H1 (cell line): ENCODE results near the gene ACTR2. TPM values are rescaled to one million over a fixed set of nuclear protein-coding genes. Genes with fewer than 3 reads are reported as not detected.

Source experiments
- CTCF ChIA-PET: fragments of 300-600 bp; sonication (Branson Sonifier 250); formaldehyde crosslinking; loops from one replicate; lab custom pipeline; 2021; ENCODE audit not compliant: partially characterized antibody; lab: Charles Lee
- POLR2A ChIA-PET: fragments of 300-600 bp; sonication (Branson Sonifier 250); formaldehyde crosslinking; loops from one replicate; lab custom pipeline; 2021; ENCODE audit warnings: inconsistent platforms; ENCODE audit not compliant: partially characterized antibody; lab: Charles Lee
- DNase-seq, 2 experiments: peaks; one replicate each; pipeline versions ENCODE4 v3.0.0 to v3.0.0-alpha.2; 2010 to 2022; ENCODE audit warnings: low spot score in 2 of 2, low read depth in 1 of 2, mixed read lengths in 1 of 2
- FAIRE-seq: peaks from 2 replicates; lab custom pipeline; 2011; peaks lifted over from hg19 to GRCh38; lab: Jason Lieb, UNC
- H2AFZ ChIP-seq: 2 replicates; pipeline ENCODE4 v1.8.1; 2012; ENCODE audit warnings: low read length, inconsistent platforms
- H2AK5ac ChIP-seq: 2 replicates; pipeline ENCODE4 v1.6.1; 2013; ENCODE audit warnings: low read depth, low read length
- H2BK120ac ChIP-seq: replicated peaks from 2 replicates; pipeline ENCODE3; 2013; ENCODE audit warnings: low read depth, low read length, inconsistent platforms
- H2BK12ac ChIP-seq: 2 replicates; pipeline ENCODE4 v1.6.1; 2013; ENCODE audit warnings: low read depth, low read length
- H2BK15ac ChIP-seq: 2 replicates; pipeline ENCODE4 v1.6.1; 2013; ENCODE audit warnings: low read length
- H2BK20ac ChIP-seq: 2 replicates; pipeline ENCODE4 v1.6.1; 2013; ENCODE audit warnings: low read length
- H2BK5ac ChIP-seq: 2 replicates; pipeline ENCODE4 v1.6.1; 2013; ENCODE audit warnings: low read depth, low read length
- H3K14ac ChIP-seq: 2 replicates; pipeline ENCODE4 v1.6.1; 2013; ENCODE audit warnings: inconsistent platforms; ENCODE audit not compliant: insufficient read length
- H3K18ac ChIP-seq: 2 replicates; pipeline ENCODE4 v1.6.1; 2013; ENCODE audit warnings: low read length; ENCODE audit errors: extremely low read depth
- H3K23ac ChIP-seq: 2 replicates; pipeline ENCODE4 v1.6.1; 2013; ENCODE audit warnings: inconsistent platforms; ENCODE audit not compliant: insufficient read length
- H3K23me2 ChIP-seq: 2 replicates; pipeline ENCODE4 v1.6.1; 2013; ENCODE audit warnings: low read depth, low read length
- H3K27ac ChIP-seq: 2 replicates; pipeline ENCODE4 v1.6.1; 2011; ENCODE audit warnings: low read depth, low read length, inconsistent platforms
- H3K27me3 ChIP-seq, 4 experiments: replicated peaks in 1 of 4; 1 replicate in 1 of 4; 2 replicates in 3 of 4; pipeline versions ENCODE4 v1.6.1 to v1.8.1; 2011 to 2013; ENCODE audit warnings: low read length in 3 of 4, mild to moderate bottlenecking in 3 of 4, inconsistent platforms in 2 of 4, mixed read lengths in 2 of 4, moderate library complexity in 1 of 4; ENCODE audit not compliant: control insufficient read depth in 3 of 4, insufficient read depth in 3 of 4; ENCODE audit errors: extremely low read depth in 1 of 4
- H3K36me3 ChIP-seq, 4 experiments: 2 replicates each; pipeline versions ENCODE4 v1.6.1 to v1.8.1; 2011 to 2013; ENCODE audit warnings: mild to moderate bottlenecking in 4 of 4, low read length in 3 of 4, moderate library complexity in 2 of 4, control low read depth in 1 of 4, inconsistent platforms in 1 of 4; ENCODE audit not compliant: insufficient read depth in 4 of 4, control insufficient read depth in 2 of 4
- H3K4ac ChIP-seq: replicated peaks from 2 replicates; pipeline ENCODE3; 2013; ENCODE audit warnings: low read length, low read depth, mixed read lengths, inconsistent platforms; ENCODE audit not compliant: insufficient read length
- H3K4me1 ChIP-seq, 4 experiments: replicated peaks in 1 of 4; 1 replicate in 1 of 4; 2 replicates in 3 of 4; pipeline versions ENCODE4 v1.6.1 to v1.8.1; 2011 to 2013; ENCODE audit warnings: low read length in 3 of 4, inconsistent platforms in 2 of 4, mixed read lengths in 1 of 4; ENCODE audit not compliant: insufficient read depth in 4 of 4, control insufficient read depth in 3 of 4
- H3K4me2 ChIP-seq, 2 experiments: 2 replicates each; pipeline versions ENCODE4 v1.6.1 to v1.8.1; 2011 to 2013; ENCODE audit warnings: low read depth in 2 of 2, low read length in 2 of 2, control low read depth in 1 of 2, inconsistent platforms in 1 of 2, mild to moderate bottlenecking in 1 of 2; ENCODE audit not compliant: insufficient read depth in 1 of 2
- H3K4me3 ChIP-seq, 4 experiments: fragments of 200-600, 300-600 bp in 1 of 4; sonication (generic), shearing (Covaris generic), sonication (Bioruptor Twin) in 1 of 4; 2 replicates each; pipeline versions ENCODE4 v1.5.1 to v1.8.1; 2011 to 2016; ENCODE audit warnings: low read length in 4 of 4, low read depth in 3 of 4, control low read depth in 2 of 4, inconsistent platforms in 2 of 4, mild to moderate bottlenecking in 2 of 4, mixed read lengths in 1 of 4, moderate library complexity in 1 of 4; ENCODE audit not compliant: insufficient read depth in 2 of 4; ENCODE audit errors: extremely low read depth in 1 of 4
- H3K56ac ChIP-seq: replicated peaks from 2 replicates; pipeline ENCODE3; 2013; ENCODE audit warnings: low read depth, mild to moderate bottlenecking, mixed read lengths, low read length, inconsistent platforms; ENCODE audit not compliant: insufficient read length
- H3K79me1 ChIP-seq: 2 replicates; pipeline ENCODE4 v1.6.1; 2013; ENCODE audit warnings: low read depth, low read length, control low read depth
- H3K79me2 ChIP-seq, 2 experiments: 2 replicates each; pipeline versions ENCODE4 v1.6.1 to v1.8.1; 2012 to 2013; ENCODE audit warnings: low read length in 2 of 2, mild to moderate bottlenecking in 2 of 2, inconsistent platforms in 1 of 2; ENCODE audit not compliant: insufficient read depth in 2 of 2, control insufficient read depth in 1 of 2
- H3K9ac ChIP-seq, 4 experiments: replicated peaks in 1 of 4; 1 replicate in 1 of 4; 2 replicates in 3 of 4; pipeline versions ENCODE4 v1.6.1 to v1.8.1; 2011 to 2013; ENCODE audit warnings: low read depth in 3 of 4, low read length in 3 of 4, control low read depth in 2 of 4, mild to moderate bottlenecking in 2 of 4, moderate library complexity in 2 of 4, inconsistent platforms in 1 of 4; ENCODE audit errors: extremely low read depth in 1 of 4
- H3K9me3 ChIP-seq, 2 experiments: 2 replicates each; pipeline versions ENCODE4 v1.6.1 to v1.8.1; 2012 to 2013; ENCODE audit warnings: mild to moderate bottlenecking in 2 of 2, moderate library complexity in 2 of 2, control low read depth in 1 of 2, inconsistent platforms in 1 of 2, low read depth in 1 of 2, low read length in 1 of 2, mixed read lengths in 1 of 2; ENCODE audit not compliant: insufficient read depth in 2 of 2
- H4K20me1 ChIP-seq, 2 experiments: replicated peaks in 1 of 2; 2 replicates each; pipeline versions ENCODE3 to v1.8.1; 2011 to 2013; ENCODE audit warnings: inconsistent platforms in 2 of 2, low read length in 2 of 2, mild to moderate bottlenecking in 1 of 2; ENCODE audit not compliant: insufficient read depth in 2 of 2, control insufficient read depth in 1 of 2
- H4K5ac ChIP-seq: 2 replicates; pipeline ENCODE4 v1.6.1; 2013; ENCODE audit warnings: low read length, low read depth, mixed read lengths, inconsistent platforms; ENCODE audit not compliant: insufficient read length
- H4K8ac ChIP-seq: 2 replicates; pipeline ENCODE4 v1.8.0; 2013; ENCODE audit warnings: mild to moderate bottlenecking, moderate library complexity, low read length, inconsistent platforms; ENCODE audit not compliant: insufficient read depth; ENCODE audit errors: extremely low read depth
- H4K91ac ChIP-seq: replicated peaks from 2 replicates; pipeline ENCODE3; 2013; ENCODE audit warnings: low read length, mixed read lengths, inconsistent platforms; ENCODE audit not compliant: insufficient read length
- CBX5 ChIP-seq: fragments of 300-800, 300-1000 bp; sonication (generic); IDR thresholded peaks from 2 replicates; pipeline ENCODE4 v1.7.1; 2016; ENCODE audit warnings: antibody characterized with exemption, low read length, low read depth
- CHD1 ChIP-seq: IDR thresholded peaks from 2 replicates; pipeline ENCODE4 v1.6.1; 2012; ENCODE audit warnings: low read depth, low read length, improper control_type of control experiment
- EZH2 ChIP-seq: fragments of 200-600 bp; sonication (generic); IDR thresholded peaks from 2 replicates; pipeline ENCODE4 v1.7.1; 2012; ENCODE audit warnings: low read depth, mild to moderate bottlenecking, moderate library complexity, low read length, inconsistent platforms; ENCODE audit not compliant: severe bottlenecking
- FOSL1 ChIP-seq: IDR thresholded peaks from 2 replicates; pipeline ENCODE4 v1.6.1; 2011; ENCODE audit warnings: mild to moderate bottlenecking, low read depth, low read length, moderate library complexity; ENCODE audit not compliant: insufficient read depth
- GABPA ChIP-seq: IDR thresholded peaks from 2 replicates; pipeline ENCODE4 v1.6.1; 2011; ENCODE audit warnings: mild to moderate bottlenecking, low read length, moderate library complexity, borderline replicate concordance; ENCODE audit not compliant: insufficient read depth
- HDAC6 ChIP-seq: IDR thresholded peaks from one replicate; pipeline ENCODE4 v1.7.1; 2012; ENCODE audit warnings: low read depth, mild to moderate bottlenecking, inconsistent platforms, low read length, moderate library complexity
- KDM4A ChIP-seq: IDR thresholded peaks from one replicate; pipeline ENCODE4 v1.7.1; 2012; ENCODE audit warnings: low read depth, mild to moderate bottlenecking, moderate library complexity, low read length, inconsistent platforms; ENCODE audit not compliant: severe bottlenecking
- MAX ChIP-seq: IDR thresholded peaks from 2 replicates; pipeline ENCODE4 v1.6.1; 2012; ENCODE audit warnings: inconsistent platforms
- NRF1 ChIP-seq: IDR thresholded peaks from 2 replicates; pipeline ENCODE4 v1.6.1; 2011; ENCODE audit warnings: mild to moderate bottlenecking, low read depth, low read length, improper control_type of control experiment
- PHF8 ChIP-seq: fragments of 200-600 bp; sonication (generic); conservative IDR thresholded peaks from 2 replicates; pipeline ENCODE4 v1.7.1; 2012; ENCODE audit warnings: low read depth, mild to moderate bottlenecking, inconsistent platforms, low read length, moderate library complexity
- SIX5 ChIP-seq: IDR thresholded peaks from 2 replicates; pipeline ENCODE4 v1.6.1; 2011; ENCODE audit warnings: mild to moderate bottlenecking, low read depth, low read length
- SP1 ChIP-seq: IDR thresholded peaks from 2 replicates; pipeline ENCODE4 v1.6.1; 2011; ENCODE audit warnings: low read depth, low read length
- TAF7 ChIP-seq: optimal IDR thresholded peaks from 2 replicates; pipeline ENCODE3; 2011; ENCODE audit warnings: low read depth, mild to moderate bottlenecking, inconsistent platforms, low read length, moderate library complexity, borderline replicate concordance
- TBP ChIP-seq: IDR thresholded peaks from 2 replicates; pipeline ENCODE4 v1.6.1; 2011; ENCODE audit warnings: low read depth, low read length, improper control_type of control experiment
- TCF12 ChIP-seq: IDR thresholded peaks from 2 replicates; pipeline ENCODE4 v1.6.1; 2011; ENCODE audit warnings: low read depth, mild to moderate bottlenecking, low read length
- WGBS, 2 experiments: shearing (Covaris generic) in 1 of 2; methylation state at CpG; one replicate each; pipeline versions ENCODE4 v1.1.6 to v1.1.7; 2013 to 2015; ENCODE audit warnings: low lambda C conversion rate in 2 of 2, mixed read lengths in 2 of 2, inconsistent platforms in 1 of 2, low coverage in 1 of 2, missing lambda C conversion rate in 1 of 2; ENCODE audit not compliant: insufficient replicate concordance in 2 of 2, insufficient coverage in 1 of 2, insufficient read length in 1 of 2; ENCODE audit errors: extremely low coverage in 1 of 2, missing lambda C conversion rate in 1 of 2; 5-methylcytosine and 5-hydroxymethylcytosine counted together
- polyA plus RNA-seq, 7 experiments: library from polyadenylated mRNA; depleted of rRNA in 3 of 7; stranded (reverse) in 5 of 7; unstranded in 2 of 7; fragments of >200 nt in 5 of 7; fragments of 200-250 nt in 2 of 7; gene quantifications; 1 replicate in 5 of 7; 2 replicates in 1 of 7; 4 replicates in 1 of 7; pipeline versions ENCODE4 v1.2.1 to v1.2.3, GENCODE V29; 2011 to 2013; ENCODE audit warnings: missing spikeins in 2 of 7, mixed read lengths in 2 of 7
- total RNA-seq: library from RNA; stranded (reverse); fragmentation: NEBNext Ultra II Directional; extraction: Animal tissue kit (Norgen Biotek cat#: 25700); gene quantifications from 2 replicates; pipeline ENCODE4 v1.2.1, GENCODE V29; 2021

ACTR2 gene
- total and polyA plus RNA-seq, 2 of the 8 experiments (the other 6 are each of a cell fraction or from before 2014, with no cell fraction given): 28.3 to 171 TPM

GRCh38 chr2:65240657-65241056, 13.0 kb downstream of the ACTR2 start:
- H4K5ac ChIP-seq: no peak overlapping the region
- H3K36me3 ChIP-seq: peaks cover 0 to 17% (median 3%) of the 10 kb centered on the region in 4 experiments; a peak in 4 of 8 replicates
- WGBS, 2 experiments: 91% methylated on average over 3 of the region's 3 CpGs; no CpG with 5 or more reads in 1 of the 2 experiments
- H3K23ac ChIP-seq: no peak overlapping the region
- POLR2A ChIA-PET: no interaction called here
- H3K4me1 ChIP-seq: no peaks in the 10 kb centered on the region
- FAIRE-seq (no peak), DNase-seq (no peak)
- H4K8ac ChIP-seq: no peak overlapping the region
- no peak overlapping the region for H3K4me2 ChIP-seq
- H4K91ac ChIP-seq: no peak overlapping the region
- no peak overlapping the region for H3K4me3 ChIP-seq
- no peak overlapping the region for H2BK120ac ChIP-seq
- H2BK5ac ChIP-seq: no peak overlapping the region
- CTCF ChIA-PET: interaction anchor here (0.7 kb wide), 1 partner anchor 70 kb away, joined by 3 read pairs; no protein-coding TSS in a partner anchor
- no peak overlapping the region for H3K4ac ChIP-seq
- H3K27me3 ChIP-seq: no peaks in the 10 kb centered on the region
- H2BK15ac ChIP-seq: no peak overlapping the region
- H3K14ac ChIP-seq: no peak overlapping the region
- H3K79me2 ChIP-seq: peaks cover 0 to 16% of the 10 kb centered on the region in 2 experiments; a peak in 2 of 4 replicates
- H2BK12ac ChIP-seq: no peak overlapping the region
- H3K9ac ChIP-seq: no peak overlapping the region
- H3K27ac ChIP-seq: no peak overlapping the region
- no peak overlapping the region for H3K56ac ChIP-seq
- no peak overlapping the region for H2BK20ac ChIP-seq
- H3K9me3 ChIP-seq: no peaks in the 10 kb centered on the region
- peaks cover 0 to 2% of the 10 kb centered on the region in 2 experiments for H4K20me1 ChIP-seq
- no peaks in the 10 kb centered on the region for H3K23me2 ChIP-seq
- no peaks in the 10 kb centered on the region; the same call in 1 of the 2 replicates for H3K79me1 ChIP-seq
- no peak overlapping the region for H2AFZ ChIP-seq
- no peak overlapping the region for H3K18ac ChIP-seq
- H2AK5ac ChIP-seq: no peak overlapping the region
- TF ChIP-seq KDM4A (no peak), GABPA (no peak), TCF12 (no peak), TAF7 (no peak), CHD1 (no peak), MAX (no peak), PHF8 (no peak), NRF1 (no peak), SP1 (no peak), FOSL1 (no peak), HDAC6 (no peak), SIX5 (no peak), TBP (no peak), EZH2 (no peak), CBX5 (no peak)
